Retinal pigment epithelial cell (primary cell): Measurements from ENCODE around the gene STAG3.
"Not testable (repeated sequence)": the region's sequence is repeated elsewhere in the genome, so short reads cannot be mapped to it uniquely, and the experiment has no call there.

Source experiments
- DNase-seq: peaks from one replicate; pipeline ENCODE4 v3.0.0-alpha.2; 2010; ENCODE audit warnings: low read depth
- H3K4me3 ChIP-seq: 2 replicates; pipeline ENCODE4 v1.5.1; 2011; ENCODE audit warnings: mild to moderate bottlenecking, low read length, control low read depth, moderate library complexity
- TF ChIP-seq, protein P1 (sequence below): conservative IDR thresholded peaks from 2 replicates; pipeline ENCODE4 v1.5.1; 2011; ENCODE audit warnings: low read depth, low read length, control low read depth, inconsistent platforms

The STAG3 gene

DNA sequence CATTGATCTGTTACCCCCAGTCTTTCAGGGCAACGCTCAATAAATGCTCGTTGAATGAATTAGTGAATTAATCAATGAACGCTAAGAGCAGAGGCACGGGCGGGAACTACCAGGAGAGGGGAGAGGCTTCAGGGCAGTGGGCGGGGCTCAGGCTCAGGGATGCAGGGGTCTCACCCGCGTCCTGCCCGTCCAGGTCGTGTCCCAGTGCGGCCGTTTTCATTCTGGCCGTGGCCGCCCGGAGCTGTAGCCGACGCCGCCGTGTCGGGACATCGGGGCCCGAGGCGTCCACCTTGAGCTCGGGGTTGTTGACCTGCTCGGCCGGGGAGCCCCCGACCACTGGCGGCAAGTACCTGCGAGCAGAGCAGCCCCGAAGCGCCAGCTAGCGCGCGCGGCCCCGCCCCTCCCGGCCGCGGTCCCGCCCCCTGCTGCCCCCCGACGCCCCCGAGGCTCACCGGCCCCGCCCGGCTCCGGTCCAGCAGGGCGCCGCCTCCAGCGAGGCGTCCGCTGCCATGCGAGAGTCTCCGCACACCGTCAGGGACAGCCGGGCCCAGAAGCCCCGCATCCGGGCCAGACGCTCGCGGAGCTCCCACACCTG lies 6.5 kb upstream of the STAG3 start:
- peak overlapping the region; percentile 29 for H3K4me3 ChIP-seq
- DNase-seq, result no peak
- TF ChIP-seq, protein P1, sequence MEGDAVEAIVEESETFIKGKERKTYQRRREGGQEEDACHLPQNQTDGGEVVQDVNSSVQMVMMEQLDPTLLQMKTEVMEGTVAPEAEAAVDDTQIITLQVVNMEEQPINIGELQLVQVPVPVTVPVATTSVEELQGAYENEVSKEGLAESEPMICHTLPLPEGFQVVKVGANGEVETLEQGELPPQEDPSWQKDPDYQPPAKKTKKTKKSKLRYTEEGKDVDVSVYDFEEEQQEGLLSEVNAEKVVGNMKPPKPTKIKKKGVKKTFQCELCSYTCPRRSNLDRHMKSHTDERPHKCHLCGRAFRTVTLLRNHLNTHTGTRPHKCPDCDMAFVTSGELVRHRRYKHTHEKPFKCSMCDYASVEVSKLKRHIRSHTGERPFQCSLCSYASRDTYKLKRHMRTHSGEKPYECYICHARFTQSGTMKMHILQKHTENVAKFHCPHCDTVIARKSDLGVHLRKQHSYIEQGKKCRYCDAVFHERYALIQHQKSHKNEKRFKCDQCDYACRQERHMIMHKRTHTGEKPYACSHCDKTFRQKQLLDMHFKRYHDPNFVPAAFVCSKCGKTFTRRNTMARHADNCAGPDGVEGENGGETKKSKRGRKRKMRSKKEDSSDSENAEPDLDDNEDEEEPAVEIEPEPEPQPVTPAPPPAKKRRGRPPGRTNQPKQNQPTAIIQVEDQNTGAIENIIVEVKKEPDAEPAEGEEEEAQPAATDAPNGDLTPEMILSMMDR, result no peak

DNA sequence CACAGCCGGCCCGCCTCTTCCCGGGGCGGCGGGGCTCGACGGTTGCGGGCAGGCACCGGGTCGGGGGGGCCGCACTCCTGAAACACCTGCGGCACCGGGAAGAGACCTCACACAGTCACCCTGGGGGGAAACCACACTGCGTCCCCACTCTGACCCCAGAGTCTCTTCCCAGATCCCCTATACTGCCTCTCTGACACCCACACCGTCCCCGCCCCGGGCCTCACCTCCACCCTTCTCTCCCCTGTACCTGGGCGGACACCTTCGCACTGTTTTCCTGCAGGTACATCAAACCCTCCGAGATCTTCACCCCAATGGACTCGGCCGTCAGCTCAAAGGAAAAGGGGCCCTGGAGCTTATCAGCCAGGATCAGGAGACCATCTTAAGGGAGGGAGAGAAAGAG lies 5.9 kb upstream of the STAG3 start:
- TF ChIP-seq, protein P1, result no peak
- H3K4me3 ChIP-seq, result no peak overlapping the region
- DNase-seq, result no peak

DNA sequence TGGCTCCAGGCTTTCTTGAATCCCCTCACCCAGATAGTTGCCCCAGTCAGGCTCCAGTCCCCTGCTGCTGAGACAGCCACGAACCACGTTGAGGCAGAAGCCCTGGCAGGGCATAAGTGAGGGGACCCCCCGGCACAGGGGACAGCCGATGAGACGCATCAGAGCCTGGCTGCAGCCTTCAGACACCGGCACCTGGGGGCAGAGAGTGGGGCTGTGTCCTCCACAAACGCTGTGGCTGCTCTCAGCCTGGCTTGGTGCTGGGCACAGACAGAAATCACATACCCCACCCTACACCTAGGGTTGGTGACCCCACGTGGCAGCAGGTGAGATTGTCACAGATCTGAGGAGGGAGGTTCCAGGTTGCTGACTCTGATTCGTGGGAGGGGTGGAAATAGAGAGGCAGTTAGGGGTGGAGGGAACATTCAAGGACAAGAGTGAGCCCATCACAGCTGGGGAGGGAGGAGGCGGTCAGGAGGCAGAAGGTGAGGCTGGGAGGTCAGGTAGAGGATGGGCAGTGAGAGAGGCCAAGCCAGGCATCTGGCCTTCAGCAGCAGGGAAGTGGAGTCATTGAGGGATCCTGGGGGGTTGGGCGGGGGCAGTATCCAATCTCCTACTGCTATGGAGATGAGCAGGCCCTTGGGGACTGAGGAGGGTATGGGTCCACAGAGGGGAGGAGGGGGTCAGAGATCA lies 3.8 kb upstream of the STAG3 start:
- no peak overlapping the region for H3K4me3 ChIP-seq
- TF ChIP-seq, protein P1, result no peak

DNA sequence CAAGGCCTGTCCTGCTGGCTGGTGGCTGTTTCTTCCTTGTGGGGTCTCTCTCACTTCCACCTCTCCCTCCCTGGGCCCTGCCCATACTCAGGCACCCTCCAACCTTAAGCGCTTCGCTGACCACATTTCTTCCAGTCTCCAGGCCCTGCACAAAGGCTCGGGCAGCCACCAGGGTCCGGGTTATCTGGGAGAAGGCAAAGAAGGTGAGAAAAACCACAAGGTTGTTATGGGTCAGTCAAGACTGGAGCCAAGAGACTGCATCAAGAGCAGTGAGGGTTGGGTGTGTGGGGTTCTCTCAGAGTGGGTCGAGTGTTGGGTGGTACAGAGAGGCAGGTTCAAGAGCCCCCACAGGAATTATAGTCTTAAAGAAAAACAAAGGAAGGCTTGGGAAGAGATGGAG lies 3.1 kb upstream of the STAG3 start:
- DNase-seq, result no peak
- H3K4me3 ChIP-seq, result no peak overlapping the region
- TF ChIP-seq, protein P1, result no peak

More for the DNA sequence above, 3.8 kb upstream of the STAG3 start:
- no peak for DNase-seq

DNA sequence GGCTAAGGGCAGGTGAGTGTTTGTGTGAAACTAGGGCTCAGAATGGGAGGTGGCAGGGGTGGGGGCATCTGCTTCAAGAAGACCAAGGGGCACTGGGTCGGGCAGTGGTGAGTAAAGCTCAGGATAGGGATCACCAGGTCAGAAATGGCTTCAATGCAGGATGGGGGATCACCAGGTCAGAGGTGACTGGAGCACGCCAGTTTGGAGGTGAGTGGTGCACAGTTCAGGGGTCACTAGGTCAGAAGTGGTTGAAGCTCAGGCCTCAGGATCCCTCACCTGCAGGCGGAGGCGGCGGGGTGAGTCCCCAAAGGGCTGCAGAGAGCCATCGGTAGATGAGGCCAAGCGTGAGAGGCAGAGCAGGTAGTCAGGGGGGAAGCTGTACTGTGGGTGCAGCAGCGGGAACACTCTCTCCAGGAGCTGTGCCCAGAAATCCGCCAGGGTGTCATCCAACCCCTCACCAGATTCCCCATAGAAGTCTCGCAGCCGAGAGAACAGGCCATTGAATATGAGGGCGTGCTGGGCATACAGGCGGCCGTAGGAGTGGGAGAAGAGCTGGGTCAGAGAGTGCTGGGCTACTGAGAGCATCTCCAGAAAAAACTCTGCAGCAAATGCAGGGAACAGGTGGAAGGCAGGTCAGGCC lies 2.3 kb upstream of the STAG3 start:
- H3K4me3 ChIP-seq, result no peak overlapping the region
- DNase-seq, result no peak
- TF ChIP-seq, protein P1, result no peak

DNA sequence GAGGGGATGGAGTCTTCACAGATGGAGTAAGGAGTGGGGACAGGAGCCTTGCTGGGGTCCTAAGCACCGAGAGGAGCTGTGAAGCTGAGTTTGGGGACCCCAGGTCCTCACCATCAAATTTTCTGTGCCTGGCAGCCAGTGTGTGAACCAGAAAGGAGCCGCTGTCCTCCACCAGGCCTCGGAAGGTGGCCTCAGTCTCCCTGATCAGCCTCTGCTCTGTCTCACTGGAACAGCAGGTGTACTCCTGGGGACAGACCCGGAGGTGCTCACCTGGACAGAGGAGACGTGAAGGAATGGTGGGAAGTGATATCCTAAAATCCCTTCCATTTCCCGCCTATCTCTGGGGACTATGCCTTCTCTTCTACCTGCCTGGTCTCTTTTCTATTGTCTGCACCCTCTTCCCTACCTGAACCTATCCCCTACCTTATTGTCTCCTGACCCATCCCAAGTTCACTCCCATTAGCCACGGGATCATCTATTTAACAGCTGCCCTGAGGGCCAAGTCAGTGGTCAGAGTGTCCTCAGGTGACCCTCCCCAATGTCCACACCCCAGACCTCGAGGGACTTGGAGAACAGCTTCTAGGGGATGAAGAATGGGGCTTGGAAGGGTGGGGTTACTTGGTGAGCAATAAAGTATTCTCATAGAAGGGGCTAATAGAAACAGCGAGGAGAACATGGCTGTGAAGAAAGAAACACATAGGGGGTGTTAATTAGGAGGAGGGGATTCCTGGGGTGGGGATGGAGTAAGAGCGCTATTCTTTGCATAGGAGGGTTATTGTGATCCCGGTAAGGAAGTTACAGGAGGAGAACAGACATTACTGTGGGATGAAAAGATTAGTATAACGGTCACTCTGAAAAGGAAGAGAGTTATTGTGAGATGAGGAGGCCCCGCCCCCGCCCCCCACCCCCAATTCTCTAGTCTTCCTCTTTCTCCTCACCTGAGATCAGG lies 1.3 kb upstream of the STAG3 start:
- DNase-seq, result no peak
- H3K4me3 ChIP-seq, result peak overlapping the region; percentile 94
- TF ChIP-seq, protein P1, result no peak

DNA sequence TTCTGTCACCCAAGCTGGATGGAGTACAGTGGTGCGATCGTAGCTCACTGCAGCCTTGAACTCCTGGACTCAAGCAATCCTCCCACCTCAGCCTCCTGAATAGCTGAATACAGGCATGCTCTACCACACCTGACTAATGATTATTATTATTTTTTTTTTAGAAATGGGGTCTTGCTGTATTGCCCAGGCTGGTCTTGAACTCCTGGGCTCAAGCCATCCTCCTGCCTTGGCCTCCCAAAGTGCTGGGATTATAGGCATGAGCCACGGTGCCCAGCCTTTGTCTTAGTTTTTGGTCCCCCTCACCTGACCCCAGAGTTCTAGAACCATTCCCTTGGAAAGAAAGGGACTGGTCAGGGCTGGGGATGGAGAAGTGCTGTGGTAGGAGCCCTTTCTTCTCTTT lies 2.4 kb downstream of the STAG3 start:
- not testable (repeated sequence) for DNase-seq, H3K4me3 ChIP-seq

DNA sequence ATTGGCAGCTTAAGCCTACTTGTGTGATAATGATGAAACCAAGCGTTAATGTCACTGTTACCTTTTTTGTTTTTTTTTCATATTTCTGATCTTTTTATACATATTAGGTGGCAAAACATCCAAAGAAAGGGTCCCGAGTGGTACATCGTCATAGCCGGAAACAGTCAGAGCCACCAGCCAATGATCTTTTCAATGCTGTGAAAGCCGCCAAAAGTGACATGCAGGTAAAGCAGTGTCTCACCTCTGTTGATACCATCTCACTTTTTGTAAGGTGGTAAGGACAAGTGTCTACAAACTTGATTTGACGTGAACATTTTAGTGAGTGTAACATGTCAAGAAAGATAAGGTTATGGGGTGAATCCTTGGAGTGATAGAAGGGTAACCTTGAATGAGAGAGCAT lies 4.9 kb downstream of the STAG3 start:
- H3K4me3 ChIP-seq, DNase-seq: not testable (repeated sequence)

DNA sequence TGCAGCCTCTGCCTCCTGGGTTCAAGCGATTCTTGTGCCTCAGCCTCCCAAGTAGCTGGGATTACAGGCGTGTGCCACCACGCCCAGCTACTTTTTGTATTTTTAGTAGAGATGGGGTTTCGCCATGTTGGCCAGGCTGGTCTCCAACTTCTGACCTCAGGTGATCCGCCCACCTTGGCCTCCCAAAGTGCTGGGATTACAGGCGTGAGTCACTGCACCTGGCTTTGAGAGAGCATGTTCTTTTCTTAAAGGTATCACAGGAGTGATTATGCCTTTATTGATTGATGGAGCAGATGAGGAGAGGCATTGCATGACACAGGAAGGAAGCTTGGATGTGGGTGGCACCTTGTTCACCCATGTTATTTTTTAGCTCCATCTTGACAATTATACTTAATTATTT lies 5.4 kb downstream of the STAG3 start:
- not testable (repeated sequence) for DNase-seq, H3K4me3 ChIP-seq
